MM.1S (cell line): Measurements from ENCODE around the gene SMYD5.

Source experiments
- DNase-seq: peaks from one replicate; pipeline ENCODE4 v3.0.0-alpha.2; 2015
- H2AFZ ChIP-seq: fragments of 300-600 bp; sonication (generic); 2 replicates; pipeline ENCODE4 v1.6.0; 2016; ENCODE audit warnings: antibody characterized with exemption, low read length
- H3F3A ChIP-seq: fragments of 300-600 bp; sonication (generic); 2 replicates; pipeline ENCODE4 v1.6.1; 2016; ENCODE audit warnings: mild to moderate bottlenecking, antibody characterized with exemption, low read length, moderate library complexity, mixed read lengths; ENCODE audit not compliant: insufficient read depth
- H3K27ac ChIP-seq: fragments of 300-600 bp; sonication (generic); 2 replicates; pipeline ENCODE4 v1.5.1; 2016; ENCODE audit warnings: mild to moderate bottlenecking, low read length
- H3K27me3 ChIP-seq: fragments of 300-600 bp; sonication (generic); replicated peaks from 2 replicates; pipeline ENCODE4 v1.6.0; 2016; ENCODE audit warnings: low read length; ENCODE audit not compliant: insufficient read depth
- H3K36me3 ChIP-seq: fragments of 300-600 bp; sonication (generic); replicated peaks from 2 replicates; pipeline ENCODE4 v1.6.1; 2016; ENCODE audit warnings: mild to moderate bottlenecking, low read length, mixed read lengths; ENCODE audit not compliant: insufficient read depth
- H3K4me1 ChIP-seq: fragments of 300-600 bp; sonication (generic); 2 replicates; pipeline ENCODE4 v1.6.1; 2016; ENCODE audit warnings: low read length, mixed read lengths
- H3K4me2 ChIP-seq: fragments of 300-600 bp; sonication (generic); 2 replicates; pipeline ENCODE4 v1.6.0; 2016; ENCODE audit warnings: low read depth, low read length
- H3K4me3 ChIP-seq: fragments of 300-600 bp; sonication (generic); 2 replicates; pipeline ENCODE4 v1.5.1; 2016; ENCODE audit warnings: low read length, mixed read lengths
- H3K79me2 ChIP-seq: fragments of 300-600 bp; sonication (generic); 2 replicates; pipeline ENCODE4 v1.6.1; 2016; ENCODE audit warnings: mixed run types, low read length, mixed read lengths
- H3K9ac ChIP-seq: fragments of 300-600 bp; sonication (generic); 2 replicates; pipeline ENCODE4 v1.6.1; 2016; ENCODE audit warnings: low read length, mixed read lengths
- H3K9me2 ChIP-seq: fragments of 300-600 bp; sonication (generic); replicated peaks from 2 replicates; pipeline ENCODE4 v1.6.1; 2016; ENCODE audit warnings: mild to moderate bottlenecking, low read length, mixed read lengths; ENCODE audit not compliant: insufficient read depth
- H3K9me3 ChIP-seq: fragments of 300-600 bp; sonication (generic); replicated peaks from 2 replicates; pipeline ENCODE4 v1.6.1; 2016; ENCODE audit warnings: mild to moderate bottlenecking, low read length, mixed read lengths; ENCODE audit not compliant: insufficient read depth
- H4K20me1 ChIP-seq: fragments of 300-600 bp; sonication (generic); 2 replicates; pipeline ENCODE4 v1.6.1; 2016; ENCODE audit warnings: mild to moderate bottlenecking, low read length, moderate library complexity, mixed read lengths; ENCODE audit not compliant: insufficient read depth
- CTCF ChIP-seq: fragments of 300-600 bp; sonication (generic); IDR thresholded peaks from 2 replicates; pipeline ENCODE4 v1.5.1; 2016; ENCODE audit warnings: antibody characterized with exemption, low read length, mixed read lengths
- EZH2 ChIP-seq: fragments of 300-600 bp; sonication (generic); optimal IDR thresholded peaks from 2 replicates; pipeline ENCODE3; 2017; ENCODE audit warnings: low read depth, mild to moderate bottlenecking, antibody characterized with exemption, low read length, mixed read lengths
- EZH2phosphoT487 ChIP-seq: fragments of 300-600 bp; sonication (generic); IDR thresholded peaks from 2 replicates; pipeline ENCODE4 v1.6.1; 2018; ENCODE audit warnings: antibody characterized with exemption, low read length

The SMYD5 gene

GRCh38 chr2:73232403-73233153 is 18.5 kb downstream of the SMYD5 start:
- peak overlapping the region; percentile 70 for H3K9ac ChIP-seq
- H3K4me2 ChIP-seq = peak overlapping the region; percentile 99
- no peaks in the 10 kb centered on the region for H3K9me2 ChIP-seq
- H4K20me1 ChIP-seq = peaks cover 21% of the 10 kb centered on the region
- H3F3A ChIP-seq = peaks cover 9% of the 10 kb centered on the region; the same call in 1 of the 2 replicates
- H3K27me3 ChIP-seq = no peaks in the 10 kb centered on the region
- no peaks in the 10 kb centered on the region for H3K36me3 ChIP-seq
- peaks cover 41% of the 10 kb centered on the region for H3K79me2 ChIP-seq
- H3K27ac ChIP-seq = no peak overlapping the region; the same call in 1 of the 2 replicates
- peak overlapping the region; percentile 99 for H2AFZ ChIP-seq
- no peaks in the 10 kb centered on the region for H3K9me3 ChIP-seq
- peaks cover 16% of the 10 kb centered on the region for H3K4me1 ChIP-seq
- TF ChIP-seq CTCF (peak; percentile 31; the same call in 1 of the 2 replicates), EZH2 (no peak), EZH2phosphoT487 (no peak)
- peak overlapping the region; percentile 79 for H3K4me3 ChIP-seq
- peak; percentile 58 for DNase-seq

GRCh38 chr2:73233154-73233931 is 19.3 kb downstream of the SMYD5 start, which contains the start of gene PRADC1:
Gene PRADC1, minus strand, starts transcription at chr2:73233239. Its CDS starts 79 bp downstream, at chr2:73233160.
- H3K4me1 ChIP-seq = peaks cover 16% of the 10 kb centered on the region
- TF ChIP-seq EZH2phosphoT487 = no peak
- TF ChIP-seq CTCF = no peak
- no peak for TF ChIP-seq EZH2
- H4K20me1 ChIP-seq = peaks cover 28% of the 10 kb centered on the region
- peaks cover 9% of the 10 kb centered on the region; the same call in 1 of the 2 replicates for H3F3A ChIP-seq
- H2AFZ ChIP-seq = peak within 1 kb of the TSS; percentile 99
- peaks cover 48% of the 10 kb centered on the region for H3K79me2 ChIP-seq
- H3K27ac ChIP-seq = peak within 1 kb of the TSS; percentile 68; the same call in 1 of the 2 replicates
- no peaks in the 10 kb centered on the region for H3K27me3 ChIP-seq
- peak within 1 kb of the TSS; percentile 85 for H3K9ac ChIP-seq
- H3K36me3 ChIP-seq = no peaks in the 10 kb centered on the region; the same call in 1 of the 2 replicates
- H3K4me2 ChIP-seq = peak within 1 kb of the TSS; percentile 99
- no peaks in the 10 kb centered on the region for H3K9me3 ChIP-seq
- peak within 1 kb of the TSS; percentile 79 for H3K4me3 ChIP-seq
- no peaks in the 10 kb centered on the region for H3K9me2 ChIP-seq
- DNase-seq = peak; percentile 100

GRCh38 chr2:73233932-73234832 is 20.1 kb downstream of the SMYD5 start, which contains the start of gene CCT7:
Gene CCT7, plus strand, starts transcription at chr2:73234308. Its CDS starts 71 bp downstream, at chr2:73234379.
- H3K36me3 ChIP-seq = peaks cover 4% of the 10 kb centered on the region; the same call in 1 of the 2 replicates
- no peak for TF ChIP-seq EZH2

More at GRCh38 chr2:73233932-73234832, 20.1 kb downstream of the SMYD5 start, which contains the start of gene CCT7:
- peaks cover 9% of the 10 kb centered on the region; the same call in 1 of the 2 replicates for H3F3A ChIP-seq
- peak within 1 kb of the TSS; percentile 99 for H2AFZ ChIP-seq
- no peaks in the 10 kb centered on the region for H3K9me2 ChIP-seq
- H3K4me1 ChIP-seq = peaks cover 16% of the 10 kb centered on the region
- H3K79me2 ChIP-seq = peaks cover 57% of the 10 kb centered on the region
- peak within 1 kb of the TSS; percentile 99 for H3K4me2 ChIP-seq
- peak within 1 kb of the TSS; percentile 68; the same call in 1 of the 2 replicates for H3K27ac ChIP-seq
- H4K20me1 ChIP-seq = peaks cover 36% of the 10 kb centered on the region
- no peaks in the 10 kb centered on the region for H3K9me3 ChIP-seq
- H3K9ac ChIP-seq = peak within 1 kb of the TSS; percentile 85
- DNase-seq = peak; percentile 91
- peak within 1 kb of the TSS; percentile 79 for H3K4me3 ChIP-seq
- H3K27me3 ChIP-seq = no peaks in the 10 kb centered on the region
